Vagina (tissue), 2 donors: ENCODE measurements around the gene PALM. TPM values are rescaled to one million over a fixed set of nuclear protein-coding genes. Genes with fewer than 3 reads are reported as not detected.
"Not testable (repeated sequence)": the region's sequence is repeated elsewhere in the genome, so short reads cannot be mapped to it uniquely, and the experiment has no call there.

Experiments used
- DNase-seq, 2 donors: peaks; one replicate each; pipeline ENCODE4 v3.0.0-alpha.2; 2017; ENCODE audit errors: extremely low spot score in 2 of 2
- H3K27ac ChIP-seq: fragments of 200-600 bp; sonication (generic); one replicate; pipeline ENCODE4 v1.5.1; 2019
- H3K27me3 ChIP-seq: fragments of 200-600 bp; sonication (generic); one replicate; pipeline ENCODE4 v1.5.1; 2019
- H3K36me3 ChIP-seq, 2 donors: fragments of 200-600 bp; sonication (generic); one replicate each; pipeline ENCODE4 v1.5.1; 2017 to 2019
- H3K4me1 ChIP-seq: fragments of 200-600 bp; sonication (generic); one replicate; pipeline ENCODE4 v1.5.1; 2019
- H3K4me3 ChIP-seq, 2 donors: fragments of 200-600 bp; sonication (generic); 1 replicate in 1 of 2; 2 replicates in 1 of 2; pipeline ENCODE4 v1.5.1; 2016 to 2019
- H3K9me3 ChIP-seq: fragments of 200-600 bp; sonication (generic); one replicate; pipeline ENCODE4 v1.5.1; 2019
- CTCF ChIP-seq, 3 experiments: fragments of 450-650 bp in 2 of 3; fragments of 200-600 bp in 1 of 3; sonication (generic) in 1 of 3; IDR thresholded peaks; one replicate each; pipeline ENCODE4 v1.5.1; 2017 to 2019; ENCODE audit warnings: antibody characterized with exemption in 3 of 3, mild to moderate bottlenecking in 2 of 3, moderate library complexity in 2 of 3
- POLR2A ChIP-seq, 2 donors: fragments of 450-650 bp; IDR thresholded peaks; one replicate each; pipeline ENCODE4 v1.6.1; 2017; ENCODE audit warnings: antibody characterized with exemption in 2 of 2, mild to moderate bottlenecking in 2 of 2, moderate library complexity in 2 of 2
- POLR2AphosphoS5 ChIP-seq, 2 donors: sonication (generic); formaldehyde crosslinking; IDR thresholded peaks; one replicate each; pipeline ENCODE4 v1.9.0; 2017; ENCODE audit warnings: antibody characterized with exemption in 2 of 2, mild to moderate bottlenecking in 2 of 2, low read depth in 1 of 2; ENCODE audit not compliant: insufficient read depth in 1 of 2
- intact Hi-C: fragments of 100-400 bp; cut with DNase I; formaldehyde crosslinking; loops from one replicate; pipeline ENCODE4 v1.15.1; 2023
- total RNA-seq: library from RNA; depleted of rRNA; stranded (reverse); fragments of >200 nt; gene quantifications from one replicate; pipeline ENCODE4 v1.2.3, GENCODE V29; 2016

The PALM gene
- total RNA-seq, 1 donor from 2014 or later = 40.0 TPM

- Histone ChIP-seq H3K27me3 (no peaks in the 10 kb centered on the region), H3K4me1 (no peaks in the 10 kb centered on the region), H3K4me3 (no peak overlapping the region), H3K36me3 (peaks cover 0 to 9% of the 10 kb centered on the region in 2 donors), H3K9me3 (no peaks in the 10 kb centered on the region), H3K27ac (no peak overlapping the region)
- TF ChIP-seq CTCF (IDR thresholded peaks at IDR 0.05) (peak in 1 of 3 experiments; percentile 42), POLR2AphosphoS5 (IDR thresholded peaks at IDR 0.05; ENCODE audit: insufficient read depth in 1 of 2, low read depth in 1 of 2) (no peak), POLR2A (IDR thresholded peaks at IDR 0.05) (no peak)
- no peak for DNase-seq
- intact Hi-C loops = no loop called here
Observed at GRCh38 chr19:737591-738093, 28.9 kb downstream of the PALM start.

GRCh38 chr19:738509-739128 is 29.9 kb downstream of the PALM start:
- Histone ChIP-seq H3K9me3 (no peaks in the 10 kb centered on the region), H3K36me3 (peaks cover 0 to 16% of the 10 kb centered on the region in 2 donors), H3K27ac (no peak overlapping the region), H3K4me1 (no peaks in the 10 kb centered on the region), H3K4me3 (no peak overlapping the region), H3K27me3 (no peaks in the 10 kb centered on the region)
- intact Hi-C loops = no loop called here
- TF ChIP-seq CTCF (IDR thresholded peaks at IDR 0.05) = no peak
- TF ChIP-seq POLR2AphosphoS5 (IDR thresholded peaks at IDR 0.05; ENCODE audit: insufficient read depth in 1 of 2, low read depth in 1 of 2) = no peak
- TF ChIP-seq POLR2A (IDR thresholded peaks at IDR 0.05) = no peak
- DNase-seq = no peak

- Histone ChIP-seq H3K27ac (no peak overlapping the region), H3K27me3 (no peaks in the 10 kb centered on the region), H3K9me3 (no peaks in the 10 kb centered on the region), H3K4me1 (no peaks in the 10 kb centered on the region), H3K36me3 (peaks cover 0 to 16% of the 10 kb centered on the region in 2 donors), H3K4me3 (no peak overlapping the region)
- TF ChIP-seq POLR2AphosphoS5 (IDR thresholded peaks at IDR 0.05; ENCODE audit: insufficient read depth in 1 of 2, low read depth in 1 of 2) = no peak
- TF ChIP-seq CTCF (IDR thresholded peaks at IDR 0.05) = no peak
- TF ChIP-seq POLR2A (IDR thresholded peaks at IDR 0.05) = no peak
- intact Hi-C loops = no loop called here
- no peak for DNase-seq
Observed at GRCh38 chr19:739998-740715, 31.4 kb downstream of the PALM start.

GRCh38 chr19:740816-741505 is 32.2 kb downstream of the PALM start:
- H3K9me3 ChIP-seq, DNase-seq, H3K27me3 ChIP-seq, H3K4me1 ChIP-seq, H3K27ac ChIP-seq, H3K4me3 ChIP-seq, intact Hi-C loops: not testable (repeated sequence)
- H3K36me3 ChIP-seq = peaks cover 0 to 16% of the 10 kb centered on the region in 2 donors

GRCh38 chr19:741506-742131 is 32.9 kb downstream of the PALM start:
- peaks cover 0 to 16% of the 10 kb centered on the region in 2 donors for H3K36me3 ChIP-seq
- intact Hi-C loops = no loop called here
- no peak overlapping the region for H3K27ac ChIP-seq
- H3K9me3 ChIP-seq = no peaks in the 10 kb centered on the region
- H3K27me3 ChIP-seq = no peaks in the 10 kb centered on the region
- TF ChIP-seq POLR2AphosphoS5 (IDR thresholded peaks at IDR 0.05; ENCODE audit: insufficient read depth in 1 of 2, low read depth in 1 of 2) (no peak), POLR2A (IDR thresholded peaks at IDR 0.05) (no peak), CTCF (IDR thresholded peaks at IDR 0.05) (no peak)
- no peak overlapping the region for H3K4me3 ChIP-seq
- no peak for DNase-seq
- no peaks in the 10 kb centered on the region for H3K4me1 ChIP-seq
